ENCODE data around the gene ADRA2A. TPM values are rescaled to one million over a fixed set of nuclear protein-coding genes. Genes with fewer than 3 reads are reported as not detected.

The ADRA2A gene
- polyA plus RNA-seq, 1 donor (not counting 4 experiments of a cell fraction or from before 2014, with no cell fraction given), result not detected

- Histone ChIP-seq H3K27me3 (ENCODE audit: control insufficient read depth, extremely low read depth, insufficient read depth, low read length) (peaks cover 33% of the 10 kb centered on the region), H3K4me3 (ENCODE audit: control insufficient read depth in 2 of 3, extremely low read depth in 1 of 3, insufficient read depth in 2 of 3, low read depth in 1 of 3, low read length in 3 of 3) (no peak overlapping the region), H3K4me2 (ENCODE audit: control insufficient read depth, extremely low read depth, insufficient read depth, low read depth, low read length) (no peak overlapping the region), H3K79me2 (ENCODE audit: control insufficient read depth, insufficient read depth, low read length) (no peaks in the 10 kb centered on the region), H3K9ac (ENCODE audit: control insufficient read depth, extremely low read depth, insufficient read depth, low read length) (no peak overlapping the region), H2AFZ (ENCODE audit: control insufficient read depth, low read length) (no peak overlapping the region), H4K20me1 (ENCODE audit: control insufficient read depth, extremely low read depth, insufficient read depth, low read length) (no peaks in the 10 kb centered on the region), H3K9me3 (ENCODE audit: control insufficient read depth, low read depth, low read length) (peaks cover 5% of the 10 kb centered on the region), H3K4me1 (ENCODE audit: control insufficient read depth, extremely low read depth, insufficient read depth, low read length) (no peaks in the 10 kb centered on the region), H3K9me1 (ENCODE audit: control insufficient read depth, extremely low read depth, insufficient read depth, low read length) (no peaks in the 10 kb centered on the region), H3K27ac (ENCODE audit: control insufficient read depth, insufficient read depth, low read length) (no peak overlapping the region), H3K36me3 (ENCODE audit: control insufficient read depth in 2 of 2, extremely low read depth in 1 of 2, insufficient read depth in 2 of 2, low read length in 2 of 2) (no peaks in the 10 kb centered on the region)
- DNase-seq (ENCODE audit: low read depth, low spot score) (no peak), FAIRE-seq (no peak)
- dilution Hi-C loops (cut with MboI; ENCODE audit: extremely low pct_ligation_motif_present, low sequenced_read_pairs), result no loop called here
- TF ChIP-seq EZH2 (IDR thresholded peaks at IDR 0.05; ENCODE audit: low read length), result no peak
- no peak for TF ChIP-seq CTCF (optimal IDR thresholded peaks at IDR 0.05 in 1 of 3, IDR thresholded peaks at IDR 0.05 in 1 of 3, conservative IDR thresholded peaks at IDR 0.05 in 1 of 3; ENCODE audit: extremely low read depth in 1 of 3, insufficient read depth in 2 of 3, low read length in 3 of 3)
Observed at GRCh38 chr10:111081595-111081994, 4.8 kb downstream of the ADRA2A start.

GRCh38 chr10:111082102-111082975 is 5.5 kb downstream of the ADRA2A start:
- H2AFZ ChIP-seq (ENCODE audit: control insufficient read depth, low read length), result no peak overlapping the region
- H3K9me1 ChIP-seq (ENCODE audit: control insufficient read depth, extremely low read depth, insufficient read depth, low read length), result no peaks in the 10 kb centered on the region
- no peak overlapping the region for H3K4me2 ChIP-seq (ENCODE audit: control insufficient read depth, extremely low read depth, insufficient read depth, low read depth, low read length)
- no peaks in the 10 kb centered on the region for H3K36me3 ChIP-seq (ENCODE audit: control insufficient read depth in 2 of 2, extremely low read depth in 1 of 2, insufficient read depth in 2 of 2, low read length in 2 of 2)
- H4K20me1 ChIP-seq (ENCODE audit: control insufficient read depth, extremely low read depth, insufficient read depth, low read length), result no peaks in the 10 kb centered on the region
- peaks cover 5% of the 10 kb centered on the region for H3K9me3 ChIP-seq (ENCODE audit: control insufficient read depth, low read depth, low read length)
- FAIRE-seq, result no peak
- no peaks in the 10 kb centered on the region for H3K79me2 ChIP-seq (ENCODE audit: control insufficient read depth, insufficient read depth, low read length)
- no peak for TF ChIP-seq CTCF (optimal IDR thresholded peaks at IDR 0.05 in 1 of 3, IDR thresholded peaks at IDR 0.05 in 1 of 3, conservative IDR thresholded peaks at IDR 0.05 in 1 of 3; ENCODE audit: extremely low read depth in 1 of 3, insufficient read depth in 2 of 3, low read length in 3 of 3)
- TF ChIP-seq EZH2 (IDR thresholded peaks at IDR 0.05; ENCODE audit: low read length), result no peak
- H3K4me3 ChIP-seq (ENCODE audit: control insufficient read depth in 2 of 3, extremely low read depth in 1 of 3, insufficient read depth in 2 of 3, low read depth in 1 of 3, low read length in 3 of 3), result no peak overlapping the region
- DNase-seq (ENCODE audit: low read depth, low spot score), result no peak
- H3K4me1 ChIP-seq (ENCODE audit: control insufficient read depth, extremely low read depth, insufficient read depth, low read length), result no peaks in the 10 kb centered on the region
- H3K9ac ChIP-seq (ENCODE audit: control insufficient read depth, extremely low read depth, insufficient read depth, low read length), result no peak overlapping the region
- dilution Hi-C loops (cut with MboI; ENCODE audit: extremely low pct_ligation_motif_present, low sequenced_read_pairs), result no loop called here
- no peak overlapping the region for H3K27ac ChIP-seq (ENCODE audit: control insufficient read depth, insufficient read depth, low read length)
- peaks cover 26% of the 10 kb centered on the region for H3K27me3 ChIP-seq (ENCODE audit: control insufficient read depth, extremely low read depth, insufficient read depth, low read length)
